K562 (cell line): ENCODE results near the gene MAB21L3. TPM values are rescaled to one million over a fixed set of nuclear protein-coding genes. Genes with fewer than 3 reads are reported as not detected.

Source experiments
- ATAC-seq: fragments of 200-7000 bp; cut with Tn5 transposase; 3 replicates; pipeline ENCODE4 v1.9.1; 2020; ENCODE audit warnings: moderate library complexity
- BruUV-seq: library from RNA; stranded (reverse); fragments of 400-500 nt; replicated peaks from 2 replicates; lab custom pipeline; 2021; lab: Mats Ljungman, UMichigan
- CTCF ChIA-PET: fragments of 300-600 bp; formaldehyde crosslinking; extraction: SDS; loops from one replicate; lab custom pipeline; 2021; ENCODE audit warnings: low intra/inter-chr PET ratio; lab: Yijun Ruan, JAX
- POLR2A ChIA-PET: fragments of 300-600, 350-650 bp; sonication (Branson Sonifier 250); formaldehyde crosslinking; extraction: SDS; loops from one replicate; lab custom pipeline; 2021; ENCODE audit warnings: antibody characterized with exemption, inconsistent platforms; lab: Yijun Ruan, JAX
- DNase-seq, 4 experiments: peaks; one replicate each; pipeline versions ENCODE4 v3.0.0 to v3.0.0-alpha.2; 2011 to 2018; ENCODE audit warnings: low spot score in 3 of 4, mixed read lengths in 3 of 4; ENCODE audit errors: extremely low read depth in 1 of 4
- FAIRE-seq: peaks from 2 replicates; lab custom pipeline; 2011; peaks lifted over from hg19 to GRCh38; lab: Jason Lieb, UNC
- H2AFZ ChIP-seq: 2 replicates; pipeline ENCODE4 v1.6.0; 2011; ENCODE audit warnings: low read depth, low read length, control low read depth, inconsistent platforms
- H3K27ac ChIP-seq: fragments of 200-600 bp; 3 replicates; pipeline ENCODE4 v1.8.0; 2011; ENCODE audit warnings: low read depth, mild to moderate bottlenecking, control low read depth, inconsistent platforms, low read length, moderate library complexity, mixed read lengths; ENCODE audit errors: extremely low read depth
- H3K27me3 ChIP-seq, 2 experiments: fragments of 300-600 bp in 1 of 2; 2 replicates in 1 of 2; 3 replicates in 1 of 2; pipeline versions ENCODE4 v1.6.0 to v1.8.0; 2011; ENCODE audit warnings: inconsistent platforms in 2 of 2, low read length in 2 of 2, mild to moderate bottlenecking in 1 of 2, mixed read lengths in 1 of 2, moderate library complexity in 1 of 2; ENCODE audit not compliant: control insufficient read depth in 2 of 2, insufficient read depth in 2 of 2
- H3K36me3 ChIP-seq: fragments of 300-600 bp; 3 replicates; pipeline ENCODE4 v1.8.0; 2011; ENCODE audit warnings: mild to moderate bottlenecking, low read length, inconsistent platforms; ENCODE audit not compliant: control insufficient read depth, insufficient read depth
- H3K4me1 ChIP-seq, 2 experiments: fragments of 200-600 bp in 1 of 2; replicated peaks in 1 of 2; 2 replicates in 1 of 2; 3 replicates in 1 of 2; pipeline versions ENCODE4 v1.5.1 to v1.8.0; 2011; ENCODE audit warnings: inconsistent platforms in 2 of 2, low read length in 2 of 2, mild to moderate bottlenecking in 1 of 2, mixed read lengths in 1 of 2, moderate library complexity in 1 of 2; ENCODE audit not compliant: control insufficient read depth in 2 of 2, insufficient read depth in 2 of 2
- H3K4me2 ChIP-seq: 2 replicates; pipeline ENCODE4 v1.6.1; 2011; ENCODE audit warnings: low read length, control low read depth, inconsistent platforms, mixed read lengths; ENCODE audit not compliant: insufficient read depth
- H3K4me3 ChIP-seq: fragments of 200-600 bp; sonication (generic), shearing (Covaris generic); 2 replicates; pipeline ENCODE4 v1.5.1; 2016; ENCODE audit warnings: control low read depth, inconsistent platforms
- H3K79me2 ChIP-seq: fragments of 200-600 bp; 3 replicates; pipeline ENCODE4 v1.8.0; 2011; ENCODE audit warnings: low read length, inconsistent platforms; ENCODE audit not compliant: control insufficient read depth, insufficient read depth
- H3K9ac ChIP-seq, 2 experiments: 2 replicates each; pipeline versions ENCODE4 v1.6.0 to v1.6.1; 2011; ENCODE audit warnings: low read depth in 2 of 2, low read length in 2 of 2, control low read depth in 1 of 2, inconsistent platforms in 1 of 2, mild to moderate bottlenecking in 1 of 2, mixed read lengths in 1 of 2; ENCODE audit not compliant: insufficient read depth in 1 of 2
- H3K9me1 ChIP-seq: one replicate; pipeline ENCODE4 v1.6.0; 2011; ENCODE audit warnings: inconsistent platforms, mild to moderate bottlenecking, low read length, moderate library complexity; ENCODE audit not compliant: control insufficient read depth, insufficient read depth
- H3K9me3 ChIP-seq: replicated peaks from 2 replicates; pipeline ENCODE4 v1.5.1; 2011; ENCODE audit warnings: low read depth, low read length, inconsistent platforms; ENCODE audit not compliant: control insufficient read depth, insufficient read depth
- H4K20me1 ChIP-seq: replicated peaks from 2 replicates; pipeline ENCODE4 v1.6.1; 2011; ENCODE audit warnings: low read length, inconsistent platforms, mixed read lengths; ENCODE audit not compliant: control insufficient read depth, insufficient read depth
- CBFB ChIP-seq: sonication (generic); formaldehyde crosslinking; IDR thresholded peaks from 2 replicates; pipeline ENCODE4 v1.4.0; 2020; ENCODE audit warnings: mild to moderate bottlenecking, missing genetic modification reagents
- CHD4 ChIP-seq: fragments of 200-600 bp; sonication (generic); IDR thresholded peaks from 3 replicates; pipeline ENCODE4 v1.6.1; 2012; ENCODE audit warnings: low read depth, mild to moderate bottlenecking, mixed read lengths, low read length, inconsistent platforms; ENCODE audit not compliant: insufficient read depth, insufficient replicate concordance, poor library complexity, severe bottlenecking
- FOXK2 ChIP-seq, 2 experiments: fragments of 450-650 bp; IDR thresholded peaks in 1 of 2; conservative IDR thresholded peaks in 1 of 2; 2 replicates each; pipeline ENCODE4 v1.6.1; 2016; ENCODE audit warnings: low read depth in 2 of 2, mild to moderate bottlenecking in 1 of 2
- ILK ChIP-seq: fragments of 450-650 bp; IDR thresholded peaks from 2 replicates; pipeline ENCODE4 v1.6.1; 2016; ENCODE audit warnings: missing genetic modification characterization, low read depth, mild to moderate bottlenecking, missing compliant biosample characterization, moderate library complexity, borderline replicate concordance
- MBD2 ChIP-seq: sonication (generic); IDR thresholded peaks from 2 replicates; pipeline ENCODE4 v1.6.1; 2016; ENCODE audit warnings: low read depth, borderline replicate concordance
- MCM3 ChIP-seq: fragments of 450-650 bp; IDR thresholded peaks from 2 replicates; pipeline ENCODE4 v1.6.1; 2016
- TSHZ1 ChIP-seq: fragments of 250-450 bp; sonication (Bioruptor Pico); IDR thresholded peaks from 2 replicates; pipeline ENCODE4 v1.4.0; 2020; ENCODE audit warnings: mild to moderate bottlenecking, moderate library complexity
- U2AF2 ChIP-seq: fragments of 200-400 bp; formaldehyde crosslinking; optimal IDR thresholded peaks from 2 replicates; pipeline ENCODE3; 2017; ENCODE audit warnings: low read depth, mild to moderate bottlenecking, low read length
- ZBTB12 ChIP-seq: fragments of 250-450 bp; sonication (Bioruptor Pico); IDR thresholded peaks from 2 replicates; pipeline ENCODE4 v1.4.0; 2020
- ZNF239 ChIP-seq: fragments of 250-450 bp; sonication (Bioruptor Pico); IDR thresholded peaks from 2 replicates; pipeline ENCODE4 v1.4.0; 2020; ENCODE audit warnings: mild to moderate bottlenecking
- WGBS: fragments of 100-300 bp; shearing (Covaris generic); methylation state at CpG from one replicate; pipeline ENCODE4 v1.1.6; 2016; ENCODE audit warnings: low coverage, mixed read lengths; ENCODE audit not compliant: insufficient coverage; ENCODE audit errors: missing lambda C conversion rate; 5-methylcytosine and 5-hydroxymethylcytosine counted together
- in situ Hi-C: fragments of 300-500 bp; cut with MboI; formaldehyde crosslinking; loops from 4 replicates; pipeline ENCODE4 v1.15.0; 2018; ENCODE audit warnings: inconsistent platforms, mixed read lengths
- intact Hi-C: fragments of 100-400 bp; cut with micrococcal nuclease; formaldehyde crosslinking; loops from 2 replicates; pipeline ENCODE4 v1.14.2; 2022
- polyA plus RNA-seq, 8 experiments: library from polyadenylated mRNA; depleted of rRNA in 4 of 8; stranded (reverse) in 5 of 8; unstranded in 3 of 8; fragments of >200 nt; fragmentation: Nextera tagmentation in 2 of 8; fragmentation: Illumina TruSeq in 1 of 8; extraction: Ambion mirVana in 2 of 8; extraction: Trizol in 1 of 8; gene quantifications; 2 replicates each; pipeline versions ENCODE4 v1.2.1 to v1.2.3, GENCODE V29; 2011 to 2014; ENCODE audit warnings: inconsistent platforms in 1 of 8, missing spikeins in 1 of 8
- total RNA-seq, 7 experiments: library from RNA; depleted of rRNA in 6 of 7; stranded (reverse); fragments of >200 nt in 6 of 7; fragmentation: Illumina TruSeq in 2 of 7; extraction: Trizol in 2 of 7; gene quantifications; 2 replicates each; pipeline versions ENCODE4 v1.2.1 to v1.2.3, GENCODE V29; 2011 to 2021; ENCODE audit warnings: low replicate concordance in 1 of 7

The MAB21L3 gene
- total and polyA plus RNA-seq, 9 of the 15 experiments (the other 6 are each of a cell fraction or from before 2014, with no cell fraction given): not detected

- H3K4me1 ChIP-seq: no peaks in the 10 kb centered on the region
- no peaks in the 10 kb centered on the region for H3K36me3 ChIP-seq
- no peak overlapping the region for H3K4me2 ChIP-seq
- BruUV-seq: no TSS peak
- intact Hi-C loops: no loop called here
- H3K79me2 ChIP-seq: no peaks in the 10 kb centered on the region; the same call in 2 of the 3 replicates
- H3K9me1 ChIP-seq: no peaks in the 10 kb centered on the region
- ATAC-seq (no peak), DNase-seq (no peak), FAIRE-seq (no peak)
- in situ Hi-C loops: no loop called here
- WGBS: 0% methylated on average over 1 of the region's 1 CpG
- H3K27ac ChIP-seq: no peak overlapping the region
- no peak overlapping the region for H3K4me3 ChIP-seq
- no peaks in the 10 kb centered on the region for H4K20me1 ChIP-seq
- peaks cover 0 to 5% of the 10 kb centered on the region in 2 experiments; a peak in 1 of 5 replicates for H3K27me3 ChIP-seq
- no peak overlapping the region for H3K9ac ChIP-seq
- no peaks in the 10 kb centered on the region for H3K9me3 ChIP-seq
- TF ChIP-seq ILK (tag) (no peak), U2AF2 (no peak), MBD2 (no peak), CBFB (CRISPR knock-in tag) (no peak)
- POLR2A ChIA-PET: interaction anchor here (0.7 to 1.9 kb wide), 2 partner anchors 9 to 11 kb away, joined by 3 to 6 read pairs; no protein-coding TSS in a partner anchor
- no peak overlapping the region for H2AFZ ChIP-seq
- CTCF ChIA-PET: no interaction called here
These were observed 49.0 kb upstream of the MAB21L3 start for GRCh38 chr1:116062201-116062600.

- no peak overlapping the region for H3K4me2 ChIP-seq
- WGBS: 12% methylated on average over 2 of the region's 2 CpGs
- H4K20me1 ChIP-seq: no peaks in the 10 kb centered on the region
- TF ChIP-seq TSHZ1 (no peak), FOXK2 (conservative IDR thresholded peaks at IDR 0.05 in 1 of 2, IDR thresholded peaks at IDR 0.05 in 1 of 2; ENCODE audit: low read depth in 2 of 2) (no peak), ZNF239 (CRISPR knock-in tag) (no peak), MCM3 (no peak), CHD4 (no peak), ZBTB12 (CRISPR knock-in tag) (no peak)
- TF ChIP-seq, all 486 proteins: peak for 0
- Histone ChIP-seq H3K36me3 (no peaks in the 10 kb centered on the region), H3K4me1 (no peaks in the 10 kb centered on the region), H3K9me1 (no peaks in the 10 kb centered on the region), H3K9ac (no peak overlapping the region), H2AFZ (no peak overlapping the region), H3K4me3 (no peak overlapping the region), H3K27me3 (peaks cover 0 to 5% of the 10 kb centered on the region in 2 experiments; a peak in 1 of 5 replicates), H3K9me3 (no peaks in the 10 kb centered on the region), H3K27ac (no peak overlapping the region), H3K79me2 (no peaks in the 10 kb centered on the region; the same call in 2 of the 3 replicates)
- BruUV-seq: no TSS peak
- intact Hi-C loops (no loop called here), in situ Hi-C loops (no loop called here)
- DNase-seq: no peak
- POLR2A ChIA-PET: no interaction called here
- CTCF ChIA-PET: no interaction called here
- ATAC-seq: no peak
- FAIRE-seq: no peak
These were observed 46.6 kb upstream of the MAB21L3 start for GRCh38 chr1:116064616-116065015.
